HG03520 (cell line): ENCODE results near the gene CCNY.
A peak's percentile ranks its signal among the peaks of the same experiment; 100 is the strongest.

Experiments
- ATAC-seq: cut with Tn5 transposase; IDR thresholded peaks from one replicate; pipeline ENCODE4 v1.9.1; 2021; ENCODE audit warnings: mild to moderate bottlenecking, moderate library complexity; ENCODE audit not compliant: unreplicated experiment

The CCNY gene

GRCh38 chr10:35545878-35546590 lies 209.7 kb downstream of the CCNY start:
- ATAC-seq, result no peak

GRCh38 chr10:35546824-35547225 lies 210.5 kb downstream of the CCNY start:
- ATAC-seq, result no peak

DNA sequence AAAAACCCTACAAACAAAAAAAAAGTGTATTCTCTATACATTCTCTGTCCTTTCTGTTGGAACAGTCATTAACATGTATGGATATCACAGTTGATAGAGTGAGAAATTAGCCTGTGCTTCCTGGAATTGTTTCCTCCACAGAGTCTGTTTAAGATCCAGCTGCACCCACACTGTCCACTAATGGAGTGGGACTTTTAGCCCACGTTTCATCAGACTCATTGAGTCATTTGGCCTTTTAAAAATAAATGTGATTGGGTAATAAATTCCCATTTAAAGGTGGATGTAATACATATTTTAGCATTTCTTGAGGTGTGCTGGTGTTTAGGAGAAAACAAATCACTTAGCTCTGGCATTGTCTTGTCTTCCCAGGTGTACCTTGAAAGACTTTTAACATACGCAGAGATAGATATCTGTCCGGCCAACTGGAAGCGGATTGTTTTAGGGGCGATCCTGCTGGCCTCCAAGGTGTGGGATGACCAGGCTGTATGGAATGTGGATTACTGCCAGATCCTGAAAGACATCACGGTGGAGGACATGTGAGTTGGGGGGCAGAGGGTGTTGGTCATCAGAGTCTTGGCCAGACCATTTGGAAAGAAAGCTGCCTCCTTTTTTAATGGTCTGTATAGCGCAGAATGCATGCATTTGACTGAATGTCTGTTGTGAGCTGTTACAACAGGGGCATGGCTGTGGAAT lies 216.5 kb downstream of the CCNY start:
- no peak for ATAC-seq

DNA sequence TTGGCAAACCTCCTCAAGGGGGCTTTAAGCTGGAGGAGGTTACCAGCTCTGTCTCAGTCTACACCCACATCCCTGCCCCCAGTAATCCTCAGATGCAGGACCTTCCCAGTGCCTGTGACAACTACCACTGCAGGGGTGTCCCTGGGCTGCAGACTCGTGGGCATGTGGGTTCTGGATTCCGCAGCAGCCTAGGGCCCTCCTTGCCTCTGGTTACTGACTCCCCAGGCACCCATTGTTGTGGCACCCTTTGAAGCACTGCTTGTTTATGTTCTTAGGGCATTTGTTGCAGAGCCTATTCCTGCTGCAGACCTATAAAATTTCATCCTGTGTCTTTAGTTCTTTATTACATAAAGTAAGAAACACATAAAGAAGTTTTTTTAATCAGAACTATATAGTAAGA lies 217.7 kb downstream of the CCNY start:
- no peak for ATAC-seq

GRCh38 chr10:35554461-35555056 lies 218.2 kb downstream of the CCNY start:
- peak; percentile 50 for ATAC-seq

GRCh38 chr10:35555962-35556930 lies 219.9 kb downstream of the CCNY start:
- no peak for ATAC-seq

- no peak for ATAC-seq
These were observed 222.0 kb downstream of the CCNY start for GRCh38 chr10:35558276-35558675.

GRCh38 chr10:35559416-35559815 lies 223.1 kb downstream of the CCNY start:
- ATAC-seq, result no peak

DNA sequence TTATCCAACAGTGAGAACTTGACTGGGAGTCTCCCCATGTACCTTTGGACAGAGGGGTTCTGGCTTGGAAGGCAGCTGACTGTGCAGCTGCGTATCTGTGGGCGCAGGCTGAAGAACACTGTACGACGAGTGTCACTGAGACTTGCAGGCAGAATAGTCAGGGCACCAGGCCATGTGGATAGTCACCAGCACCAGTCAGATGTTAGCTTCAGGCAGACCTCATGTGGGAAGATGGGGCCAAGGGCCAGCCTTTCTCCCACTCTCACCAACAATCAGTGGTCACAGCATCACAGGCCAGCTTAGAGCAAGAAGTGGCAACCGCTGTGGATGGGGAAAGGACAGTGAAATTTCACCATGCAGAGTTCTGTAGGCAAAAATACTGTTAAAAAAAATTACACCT lies 225.4 kb downstream of the CCNY start:
- ATAC-seq, result no peak

GRCh38 chr10:35562427-35562826 lies 226.1 kb downstream of the CCNY start:
- ATAC-seq, result no peak

DNA sequence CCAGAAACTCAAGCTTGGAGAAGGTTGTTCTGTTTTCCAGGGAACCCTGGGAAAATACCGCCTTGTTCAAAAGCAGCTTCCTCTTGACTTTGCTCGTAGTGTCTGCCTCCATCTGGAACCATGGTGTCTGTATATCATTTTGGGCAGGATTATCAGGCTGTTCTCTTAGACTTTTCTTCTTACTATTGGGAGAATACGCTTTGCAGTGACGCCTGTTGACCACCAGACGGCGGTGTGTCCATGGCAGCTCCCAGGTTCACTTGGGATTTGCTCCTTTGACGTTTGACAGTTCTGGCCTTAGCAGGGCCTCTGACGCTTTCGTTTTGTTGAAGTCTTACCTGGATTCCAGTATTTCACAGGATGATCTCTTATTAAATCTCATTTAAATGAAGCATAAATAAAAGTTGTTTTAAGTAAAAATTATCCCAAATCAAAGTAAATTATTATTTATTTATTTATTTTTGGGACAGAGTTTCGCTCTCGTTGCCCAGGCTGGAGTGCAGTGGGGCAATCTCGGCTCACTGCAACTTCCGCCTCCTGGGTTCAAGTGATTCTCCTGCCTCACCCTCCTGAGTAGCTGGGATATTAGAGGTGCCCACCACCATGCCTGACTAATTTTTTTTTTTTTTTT lies 227.1 kb downstream of the CCNY start:
- ATAC-seq, result no peak

- no peak for ATAC-seq
These were observed 228.1 kb downstream of the CCNY start for GRCh38 chr10:35564341-35564968.

- no peak for ATAC-seq
These were observed 229.3 kb downstream of the CCNY start for GRCh38 chr10:35565602-35566081.

DNA sequence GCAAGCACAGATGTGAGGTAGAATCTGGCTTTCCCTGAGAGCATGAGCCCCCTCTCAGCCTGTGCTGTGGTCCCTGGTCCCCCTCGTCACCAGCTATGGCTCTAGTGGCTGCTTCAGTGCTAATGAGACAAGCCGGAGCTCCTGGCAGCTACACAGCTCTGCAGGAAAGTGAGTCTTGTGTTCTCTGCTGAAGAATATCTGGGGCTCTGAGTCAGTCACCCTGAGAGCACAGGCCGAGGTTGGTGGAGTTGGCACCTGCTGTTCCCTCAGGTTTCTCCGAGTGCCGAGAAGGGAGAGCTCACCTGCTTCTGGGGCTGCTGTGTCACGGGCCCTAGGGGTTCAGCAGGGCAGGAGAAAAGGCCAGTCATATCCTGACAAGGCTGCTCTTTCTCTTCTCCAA lies 231.6 kb downstream of the CCNY start:
- no peak for ATAC-seq

GRCh38 chr10:35568483-35569015 lies 232.2 kb downstream of the CCNY start:
- ATAC-seq, result no peak

DNA sequence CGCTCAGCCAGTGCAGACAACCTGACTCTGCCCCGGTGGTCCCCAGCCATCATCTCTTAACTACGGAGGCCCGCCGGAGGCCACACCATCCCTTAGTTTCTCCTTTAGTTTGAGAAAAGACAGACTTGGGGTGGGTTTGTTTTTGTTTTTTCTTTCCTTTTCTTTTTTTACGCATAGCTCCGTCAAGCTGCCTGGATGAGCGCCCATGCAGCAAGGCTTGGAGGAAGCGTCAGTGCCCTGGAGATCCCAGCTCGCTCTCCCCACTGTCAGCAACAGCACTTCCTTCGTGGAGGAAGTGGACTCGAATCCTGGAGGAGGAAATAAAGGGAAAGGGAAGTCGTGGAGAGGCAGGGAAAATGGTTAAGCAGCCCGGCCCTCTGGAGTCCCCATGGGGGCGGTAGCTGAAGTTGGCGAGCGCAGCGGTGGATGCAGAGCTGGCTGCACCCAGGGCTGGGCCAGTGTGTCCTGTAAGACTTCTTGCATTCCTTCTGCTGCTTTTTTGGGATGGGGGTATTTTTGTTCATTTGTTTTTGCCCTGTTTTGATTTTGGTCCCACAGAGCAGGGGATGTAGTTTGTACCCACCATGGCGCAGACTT lies 232.9 kb downstream of the CCNY start:
- ATAC-seq, result no peak

DNA sequence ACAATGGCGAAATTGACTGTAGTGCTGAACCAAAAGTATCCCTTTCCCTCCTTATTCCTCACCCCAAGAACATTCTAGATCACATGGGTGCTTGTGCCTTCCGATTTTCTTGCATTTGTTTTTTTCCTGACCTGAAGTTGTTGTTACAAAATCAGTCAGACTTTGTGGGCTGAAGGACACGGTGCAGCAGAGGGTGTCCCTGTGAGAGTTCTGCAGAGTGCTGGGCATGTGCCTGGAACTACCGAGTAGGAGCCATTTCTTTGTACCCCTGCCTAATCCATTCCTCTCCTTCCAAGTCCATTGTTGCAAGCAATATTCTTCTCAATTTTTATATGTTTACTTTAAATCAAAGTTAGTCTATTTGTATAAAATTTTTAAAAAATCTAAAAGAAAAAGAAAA lies 233.5 kb downstream of the CCNY start:
- ATAC-seq, result no peak

DNA sequence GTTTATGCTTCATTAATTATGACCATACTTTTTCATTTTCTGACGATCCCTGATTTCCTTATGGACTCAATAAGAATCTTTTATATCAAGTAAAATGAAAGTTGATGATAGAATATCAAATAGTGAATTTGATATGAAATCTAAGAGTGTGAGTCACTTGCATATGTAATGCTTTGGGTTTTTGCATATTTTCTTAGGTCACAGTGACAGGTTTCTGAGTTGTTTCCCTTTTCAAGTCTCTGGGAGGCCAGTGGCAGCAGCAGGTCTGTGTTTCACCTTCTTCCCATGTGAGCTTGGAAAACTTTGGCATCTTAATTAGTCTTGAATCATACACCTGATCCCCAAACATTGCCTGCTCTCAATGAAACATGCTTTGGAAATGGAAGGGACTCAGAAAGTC lies 234.1 kb downstream of the CCNY start:
- ATAC-seq, result no peak

DNA sequence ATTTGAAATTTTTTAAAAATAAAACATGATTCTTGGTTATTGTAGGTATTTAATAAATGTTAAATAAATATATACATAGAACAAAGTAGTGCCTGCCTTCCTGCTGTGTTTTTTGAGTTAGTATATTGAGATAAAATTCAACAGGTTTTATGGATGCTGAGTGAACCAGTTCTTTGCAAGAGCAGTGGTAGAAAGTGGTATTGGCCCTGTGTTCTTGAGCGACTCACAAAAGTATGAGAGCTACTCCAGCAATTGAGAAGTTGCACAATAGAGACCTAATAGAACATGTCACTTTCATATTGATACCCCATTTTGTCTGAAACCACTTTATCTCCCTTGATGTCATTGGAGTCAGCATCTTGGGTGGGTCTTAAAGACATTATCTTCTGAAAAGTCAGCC lies 236.3 kb downstream of the CCNY start:
- no peak for ATAC-seq
